ENCODE data around the gene C2CD3.

DNA sequence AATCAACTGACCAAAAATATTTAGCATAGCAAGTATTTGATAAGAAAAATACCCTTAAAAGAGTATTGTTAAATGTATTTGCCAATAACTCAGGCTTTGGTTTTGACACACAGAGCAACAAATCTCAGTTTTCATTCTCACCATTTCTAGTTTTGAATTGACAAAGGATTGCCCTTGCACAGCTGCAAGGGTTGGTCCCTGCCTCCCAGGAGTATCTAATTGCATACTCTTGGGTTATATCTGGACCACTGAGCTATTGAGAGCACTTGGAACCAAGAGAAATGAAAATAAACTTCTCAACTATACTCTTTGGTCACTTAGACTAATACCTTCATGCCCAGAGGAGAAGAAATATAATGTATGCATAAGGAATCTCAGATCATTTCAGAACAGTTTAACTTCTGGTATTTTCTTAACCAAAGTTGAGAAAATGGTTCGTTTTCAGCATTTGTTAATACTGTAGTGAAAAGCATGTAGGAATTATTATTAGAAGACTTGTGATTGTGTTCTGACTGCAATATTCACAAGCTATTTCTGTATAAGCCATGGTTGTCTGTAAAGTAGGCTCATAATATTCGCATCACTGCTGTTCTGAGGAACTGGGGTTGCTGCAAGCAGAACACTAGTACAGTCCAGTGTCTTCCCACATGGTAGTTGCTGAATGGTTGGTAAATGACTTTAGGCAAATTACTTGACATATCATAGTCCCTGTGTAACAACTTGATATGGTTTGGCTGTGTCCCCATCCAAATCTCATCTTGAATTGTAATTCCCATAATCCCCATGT is 7.9 kb downstream of the C2CD3 start:
- TF ChIP-seq, protein P1, sequence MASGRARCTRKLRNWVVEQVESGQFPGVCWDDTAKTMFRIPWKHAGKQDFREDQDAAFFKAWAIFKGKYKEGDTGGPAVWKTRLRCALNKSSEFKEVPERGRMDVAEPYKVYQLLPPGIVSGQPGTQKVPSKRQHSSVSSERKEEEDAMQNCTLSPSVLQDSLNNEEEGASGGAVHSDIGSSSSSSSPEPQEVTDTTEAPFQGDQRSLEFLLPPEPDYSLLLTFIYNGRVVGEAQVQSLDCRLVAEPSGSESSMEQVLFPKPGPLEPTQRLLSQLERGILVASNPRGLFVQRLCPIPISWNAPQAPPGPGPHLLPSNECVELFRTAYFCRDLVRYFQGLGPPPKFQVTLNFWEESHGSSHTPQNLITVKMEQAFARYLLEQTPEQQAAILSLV (tag; IDR thresholded peaks at IDR 0.05), result no peak
- TF ChIP-seq, protein P2, sequence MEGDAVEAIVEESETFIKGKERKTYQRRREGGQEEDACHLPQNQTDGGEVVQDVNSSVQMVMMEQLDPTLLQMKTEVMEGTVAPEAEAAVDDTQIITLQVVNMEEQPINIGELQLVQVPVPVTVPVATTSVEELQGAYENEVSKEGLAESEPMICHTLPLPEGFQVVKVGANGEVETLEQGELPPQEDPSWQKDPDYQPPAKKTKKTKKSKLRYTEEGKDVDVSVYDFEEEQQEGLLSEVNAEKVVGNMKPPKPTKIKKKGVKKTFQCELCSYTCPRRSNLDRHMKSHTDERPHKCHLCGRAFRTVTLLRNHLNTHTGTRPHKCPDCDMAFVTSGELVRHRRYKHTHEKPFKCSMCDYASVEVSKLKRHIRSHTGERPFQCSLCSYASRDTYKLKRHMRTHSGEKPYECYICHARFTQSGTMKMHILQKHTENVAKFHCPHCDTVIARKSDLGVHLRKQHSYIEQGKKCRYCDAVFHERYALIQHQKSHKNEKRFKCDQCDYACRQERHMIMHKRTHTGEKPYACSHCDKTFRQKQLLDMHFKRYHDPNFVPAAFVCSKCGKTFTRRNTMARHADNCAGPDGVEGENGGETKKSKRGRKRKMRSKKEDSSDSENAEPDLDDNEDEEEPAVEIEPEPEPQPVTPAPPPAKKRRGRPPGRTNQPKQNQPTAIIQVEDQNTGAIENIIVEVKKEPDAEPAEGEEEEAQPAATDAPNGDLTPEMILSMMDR (IDR thresholded peaks at IDR 0.05 in 2 of 3, conservative IDR thresholded peaks at IDR 0.05 in 1 of 3; ENCODE audit: insufficient read depth in 2 of 3, low read depth in 1 of 3, low read length in 3 of 3), result no peak
- TF ChIP-seq TBP (optimal IDR thresholded peaks at IDR 0.05; ENCODE audit: low read depth, low read length), result no peak
